Sigmoid colon (tissue), 7 donors: ENCODE results near the gene PHLPP1. TPM values are rescaled to one million over a fixed set of nuclear protein-coding genes. Genes with fewer than 3 reads are reported as not detected.

Experiments used
- DNase-seq: peaks from one replicate; pipeline ENCODE4 v3.0.0-alpha.2; 2019
- H3K27ac ChIP-seq, 4 donors: fragments of 200-600 bp; sonication (generic); one replicate each; pipeline ENCODE4 v1.5.1; 2016 to 2019; ENCODE audit warnings: mild to moderate bottlenecking in 1 of 4
- H3K27me3 ChIP-seq, 3 donors: fragments of 200-600 bp; sonication (generic); one replicate each; pipeline ENCODE4 v1.5.1; 2019; ENCODE audit warnings: mild to moderate bottlenecking in 1 of 3
- H3K36me3 ChIP-seq, 4 donors: fragments of 200-600 bp; sonication (generic); one replicate each; pipeline ENCODE4 v1.5.1; 2016 to 2019
- H3K4me1 ChIP-seq, 4 donors: fragments of 200-600 bp; sonication (generic); one replicate each; pipeline ENCODE4 v1.5.1; 2017 to 2019
- H3K4me3 ChIP-seq, 4 donors: fragments of 200-600 bp; sonication (generic); one replicate each; pipeline ENCODE4 v1.5.1; 2017 to 2019; ENCODE audit warnings: mild to moderate bottlenecking in 2 of 4, moderate library complexity in 1 of 4
- H3K9me3 ChIP-seq, 4 donors: fragments of 200-600 bp in 3 of 4; sonication (generic) in 3 of 4; one replicate each; pipeline versions ENCODE4 v1.5.1 to v1.6.1; 2013 to 2019
- EP300 ChIP-seq, 4 donors: sonication (generic); formaldehyde crosslinking; IDR thresholded peaks; one replicate each; pipeline ENCODE4 v1.6.1; 2017; ENCODE audit warnings: antibody characterized with exemption in 4 of 4
- POLR2A ChIP-seq, 2 donors: fragments of 450-650 bp; IDR thresholded peaks; one replicate each; pipeline ENCODE4 v1.6.1; 2016; ENCODE audit warnings: antibody characterized with exemption in 2 of 2, mild to moderate bottlenecking in 2 of 2, moderate library complexity in 2 of 2
- POLR2AphosphoS5 ChIP-seq, 4 donors: sonication (generic); formaldehyde crosslinking; IDR thresholded peaks; one replicate each; pipeline ENCODE4 v1.6.1; 2017; ENCODE audit warnings: antibody characterized with exemption in 4 of 4
- WGBS, 2 donors: extraction: QIAGEN DNeasy Blood & Tissue Kit; methylation state at CpG; one replicate each; pipeline ENCODE4 v1.1.7; 2013; 5-methylcytosine and 5-hydroxymethylcytosine counted together
- intact Hi-C: fragments of 100-400 bp; cut with DNase I; formaldehyde crosslinking; loops from one replicate; pipeline ENCODE4 v1.15.1; 2023
- polyA plus RNA-seq, 3 donors: library from polyadenylated mRNA; stranded (reverse); fragments of 200-250 nt; gene quantifications; one replicate each; pipeline ENCODE4 v1.2.3, GENCODE V29; 2013
- total RNA-seq, 4 donors: library from RNA; depleted of rRNA; stranded (reverse); fragments of >200 nt; gene quantifications; one replicate each; pipeline ENCODE4 v1.1.0, GENCODE V29; 2016
- TF ChIP-seq, protein P1 (sequence below), 4 experiments: fragments of 450-650 bp in 3 of 4; fragments of 200-600 bp in 1 of 4; IDR thresholded peaks; one replicate each; pipeline ENCODE4 v1.5.1; 2016 to 2019; ENCODE audit warnings: antibody characterized with exemption in 4 of 4, mild to moderate bottlenecking in 3 of 4, moderate library complexity in 2 of 4
- donor health status: healthy with polysubstance abuse.
- donor health status: Bipolar disorder and iron deficiency.
- donor health status: healthy.

The PHLPP1 gene
- total and polyA plus RNA-seq, 7 donors: 4.2 to 18.6 (median 7.1) TPM

DNA sequence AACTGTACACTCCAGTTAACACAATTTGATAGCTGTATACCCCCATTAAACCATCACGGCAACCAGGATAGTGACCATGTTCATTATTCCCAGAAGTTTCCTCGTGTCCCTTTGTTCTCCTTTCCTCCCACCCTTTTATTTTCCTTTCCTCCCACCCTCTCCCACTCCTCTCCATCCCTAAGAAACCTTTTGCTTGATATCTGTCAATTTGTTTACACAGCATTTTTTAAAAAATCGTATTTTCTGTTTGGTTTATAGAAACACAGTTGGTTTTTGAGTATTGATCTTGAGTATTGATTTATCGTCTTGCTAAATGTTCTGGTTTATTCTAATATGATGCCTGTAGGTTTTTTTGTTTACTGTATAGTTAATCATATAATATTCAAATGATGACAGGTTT is 119.4 kb downstream of the PHLPP1 start:
- Histone ChIP-seq H3K4me3 (no peak overlapping the region), H3K36me3 (peaks cover 0 to 10% (median 1%) of the 10 kb centered on the region in 4 donors), H3K27ac (no peak overlapping the region), H3K27me3 (no peaks in the 10 kb centered on the region), H3K4me1 (peaks cover 0 to 6% (median 0%) of the 10 kb centered on the region in 4 donors), H3K9me3 (no peaks in the 10 kb centered on the region)
- TF ChIP-seq POLR2A (IDR thresholded peaks at IDR 0.05): no peak
- no peak for TF ChIP-seq POLR2AphosphoS5 (IDR thresholded peaks at IDR 0.05)
- TF ChIP-seq EP300 (IDR thresholded peaks at IDR 0.05): no peak
- TF ChIP-seq, protein P1, sequence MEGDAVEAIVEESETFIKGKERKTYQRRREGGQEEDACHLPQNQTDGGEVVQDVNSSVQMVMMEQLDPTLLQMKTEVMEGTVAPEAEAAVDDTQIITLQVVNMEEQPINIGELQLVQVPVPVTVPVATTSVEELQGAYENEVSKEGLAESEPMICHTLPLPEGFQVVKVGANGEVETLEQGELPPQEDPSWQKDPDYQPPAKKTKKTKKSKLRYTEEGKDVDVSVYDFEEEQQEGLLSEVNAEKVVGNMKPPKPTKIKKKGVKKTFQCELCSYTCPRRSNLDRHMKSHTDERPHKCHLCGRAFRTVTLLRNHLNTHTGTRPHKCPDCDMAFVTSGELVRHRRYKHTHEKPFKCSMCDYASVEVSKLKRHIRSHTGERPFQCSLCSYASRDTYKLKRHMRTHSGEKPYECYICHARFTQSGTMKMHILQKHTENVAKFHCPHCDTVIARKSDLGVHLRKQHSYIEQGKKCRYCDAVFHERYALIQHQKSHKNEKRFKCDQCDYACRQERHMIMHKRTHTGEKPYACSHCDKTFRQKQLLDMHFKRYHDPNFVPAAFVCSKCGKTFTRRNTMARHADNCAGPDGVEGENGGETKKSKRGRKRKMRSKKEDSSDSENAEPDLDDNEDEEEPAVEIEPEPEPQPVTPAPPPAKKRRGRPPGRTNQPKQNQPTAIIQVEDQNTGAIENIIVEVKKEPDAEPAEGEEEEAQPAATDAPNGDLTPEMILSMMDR (IDR thresholded peaks at IDR 0.05): no peak
- WGBS, 2 donors: 58 to 68% methylated on average over 4 of the region's 4 CpGs
- intact Hi-C loops: no loop called here
- DNase-seq: no peak

DNA sequence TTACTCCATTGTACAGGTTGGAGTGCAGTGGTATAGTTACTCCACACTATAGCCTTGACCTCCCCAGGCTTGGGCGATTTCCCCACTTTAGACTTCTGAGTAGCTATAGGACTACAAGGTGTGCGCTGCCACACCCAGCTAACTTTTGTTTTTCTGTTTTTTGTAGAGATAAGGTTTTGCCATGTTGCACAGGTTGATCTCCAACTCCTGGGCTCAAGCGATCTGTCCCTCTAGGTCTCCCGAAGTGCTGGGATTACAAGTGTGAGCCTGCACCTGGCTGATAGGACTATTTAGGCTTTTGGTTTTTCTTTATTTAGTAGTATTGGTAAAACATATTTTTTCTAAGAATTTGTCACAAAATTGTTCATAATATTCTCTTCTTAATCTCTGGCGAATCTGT is 121.7 kb downstream of the PHLPP1 start:
- no peak overlapping the region for H3K4me3 ChIP-seq
- H3K27ac ChIP-seq: no peak overlapping the region
- H3K27me3 ChIP-seq: no peaks in the 10 kb centered on the region
- 96 to 98% methylated on average over 5 of the region's 5 CpGs for whole genome bisulfite sequencing, 2 donors
- intact Hi-C loops: no loop called here
- TF ChIP-seq POLR2AphosphoS5 (IDR thresholded peaks at IDR 0.05): no peak
- peaks cover 0 to 17% (median 0%) of the 10 kb centered on the region in 4 donors for H3K4me1 ChIP-seq
- H3K36me3 ChIP-seq: no peaks in the 10 kb centered on the region
- no peak for DNase-seq
- H3K9me3 ChIP-seq: no peaks in the 10 kb centered on the region

DNA sequence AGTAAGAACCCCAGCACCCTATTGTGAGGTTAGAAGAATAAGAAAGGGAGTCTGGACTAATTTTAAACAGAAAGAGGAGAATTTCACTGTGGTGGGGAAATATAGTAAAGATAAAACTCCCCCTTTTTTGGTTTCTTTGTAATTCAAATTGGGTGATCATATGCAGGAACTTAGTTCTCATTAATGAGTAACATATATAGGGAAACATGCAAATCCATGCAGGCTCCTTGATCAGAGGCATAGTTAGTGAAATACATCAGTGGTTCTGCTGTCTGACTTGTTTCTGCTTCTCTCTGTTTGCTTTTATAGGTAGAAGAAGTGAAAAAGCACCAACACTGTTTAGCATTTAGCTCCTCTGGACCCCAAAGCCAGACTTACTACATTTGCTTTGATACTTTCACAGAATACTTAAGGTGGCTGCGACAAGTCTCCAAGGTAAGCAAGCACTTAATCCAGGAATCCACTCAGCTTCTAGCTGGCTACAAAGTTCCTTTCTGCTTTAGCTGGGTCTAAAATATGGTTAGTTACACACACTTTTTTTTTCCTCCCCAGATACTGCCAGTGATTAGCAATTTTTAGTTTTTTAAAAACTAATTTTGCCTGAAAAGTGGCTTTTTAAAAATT is 123.2 kb downstream of the PHLPP1 start:
- H3K4me3 ChIP-seq: no peak overlapping the region
- DNase-seq: no peak
- intact Hi-C loops: no loop called here
- TF ChIP-seq, protein P1 (IDR thresholded peaks at IDR 0.05): no peak
- no peak for TF ChIP-seq EP300 (IDR thresholded peaks at IDR 0.05)
- no peak for TF ChIP-seq POLR2A (IDR thresholded peaks at IDR 0.05)
- TF ChIP-seq POLR2AphosphoS5 (IDR thresholded peaks at IDR 0.05): no peak
- 90 to 94% methylated on average over 1 of the region's 1 CpG for WGBS, 2 donors
- H3K27ac ChIP-seq: no peak overlapping the region
- no peaks in the 10 kb centered on the region for H3K9me3 ChIP-seq
- H3K27me3 ChIP-seq: no peaks in the 10 kb centered on the region
- H3K4me1 ChIP-seq: peaks cover 0 to 12% (median 0%) of the 10 kb centered on the region in 4 donors
- no peaks in the 10 kb centered on the region for H3K36me3 ChIP-seq

DNA sequence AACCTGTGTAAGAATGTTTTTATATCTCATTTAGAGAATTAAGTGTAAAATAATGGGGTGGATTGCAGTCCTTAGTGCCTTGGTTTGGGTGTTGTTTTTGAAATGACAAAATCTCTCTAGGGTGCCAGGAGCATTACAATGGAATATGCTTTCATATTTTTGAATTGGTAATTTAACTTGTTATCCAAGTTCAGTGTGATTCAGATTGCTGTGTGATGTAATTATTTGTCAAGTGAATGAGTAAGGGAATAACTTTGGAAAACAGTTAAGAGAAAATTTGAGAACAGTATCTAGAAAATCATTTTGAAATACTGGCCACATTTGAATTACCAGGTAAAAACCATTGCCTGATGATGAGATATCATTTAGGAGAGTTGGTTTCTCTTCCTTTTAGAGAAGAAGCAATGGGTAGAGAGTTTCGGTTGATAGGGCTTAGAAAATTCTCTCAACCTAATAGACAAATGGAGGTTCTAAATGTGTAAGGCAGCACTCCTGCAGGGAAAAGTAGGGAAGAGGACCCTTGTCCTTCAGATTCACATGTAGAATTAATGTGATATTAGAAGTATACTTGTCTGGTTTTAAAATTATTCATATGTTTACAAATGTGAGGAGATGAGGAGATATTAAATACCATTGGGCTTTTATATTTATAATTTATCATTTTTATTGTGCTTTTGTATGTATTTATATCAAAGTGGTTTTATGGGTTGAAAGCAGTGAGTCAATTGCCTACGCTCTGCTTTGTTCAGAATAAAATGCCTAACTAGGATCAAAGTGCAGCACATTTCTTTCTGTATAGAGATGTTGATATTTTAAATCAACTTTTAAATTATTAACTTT is 124.8 kb downstream of the PHLPP1 start:
- 53 to 75% methylated on average over 2 of the region's 2 CpGs for WGBS, 2 donors
- intact Hi-C loops: no loop called here
- DNase-seq: no peak
- TF ChIP-seq, protein P1 (IDR thresholded peaks at IDR 0.05): no peak
- TF ChIP-seq POLR2AphosphoS5 (IDR thresholded peaks at IDR 0.05) (no peak), POLR2A (IDR thresholded peaks at IDR 0.05) (no peak), EP300 (IDR thresholded peaks at IDR 0.05) (no peak)
- H3K4me3 ChIP-seq: no peak overlapping the region
- H3K4me1 ChIP-seq: peaks cover 0 to 12% (median 0%) of the 10 kb centered on the region in 4 donors
- no peaks in the 10 kb centered on the region for H3K27me3 ChIP-seq
- no peak overlapping the region for H3K27ac ChIP-seq
- H3K36me3 ChIP-seq: no peaks in the 10 kb centered on the region
- no peaks in the 10 kb centered on the region for H3K9me3 ChIP-seq

DNA sequence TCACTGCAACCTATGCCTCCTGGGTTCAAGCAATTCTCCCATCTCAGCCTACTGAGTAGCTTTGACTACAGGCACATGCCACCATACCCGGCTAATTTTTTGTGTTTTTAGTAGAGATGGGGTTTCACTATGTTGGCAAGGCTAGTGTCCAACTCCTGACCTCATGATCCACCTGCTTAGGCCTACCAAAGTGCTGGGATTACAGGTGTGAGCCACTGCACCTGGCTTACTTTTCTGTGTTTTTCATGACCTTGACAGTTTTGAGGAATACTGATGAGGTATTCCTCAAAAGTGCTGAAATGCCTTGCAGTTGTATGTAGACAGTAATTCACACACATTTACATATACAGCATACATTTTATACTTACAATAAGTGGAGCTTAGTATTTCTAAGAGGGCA is 126.1 kb downstream of the PHLPP1 start:
- Histone ChIP-seq H3K27me3 (no peaks in the 10 kb centered on the region), H3K4me1 (peaks cover 0 to 12% (median 0%) of the 10 kb centered on the region in 4 donors), H3K9me3 (no peaks in the 10 kb centered on the region), H3K36me3 (no peaks in the 10 kb centered on the region), H3K27ac (no peak overlapping the region), H3K4me3 (no peak overlapping the region)
- WGBS, 2 donors: 90 to 98% methylated on average over 1 of the region's 1 CpG
- intact Hi-C loops: no loop called here
- DNase-seq: no peak
- no peak for TF ChIP-seq POLR2AphosphoS5 (IDR thresholded peaks at IDR 0.05)
- TF ChIP-seq, protein P1 (IDR thresholded peaks at IDR 0.05): no peak
